GM12801 (cell line): ENCODE results near the gene IZUMO4.

Source experiments
- CTCF ChIP-seq: IDR thresholded peaks from one replicate; pipeline ENCODE4 v1.5.1; 2011; ENCODE audit warnings: control low read depth; ENCODE audit not compliant: insufficient read length; ENCODE audit errors: extremely low read depth

IZUMO4 gene

GRCh38 chr19:2062389-2062729 lies 34.4 kb upstream of the IZUMO4 start:
- no peak for TF ChIP-seq CTCF

- TF ChIP-seq CTCF, result no peak
Observed at GRCh38 chr19:2062770-2063169, 33.9 kb upstream of the IZUMO4 start.

GRCh38 chr19:2063824-2064223 lies 32.9 kb upstream of the IZUMO4 start:
- TF ChIP-seq CTCF, result no peak

GRCh38 chr19:2064395-2064787 lies 32.3 kb upstream of the IZUMO4 start:
- no peak for TF ChIP-seq CTCF

GRCh38 chr19:2064788-2065524 lies 31.8 kb upstream of the IZUMO4 start:
- TF ChIP-seq CTCF, result no peak

GRCh38 chr19:2070436-2070827 lies 26.3 kb upstream of the IZUMO4 start:
- TF ChIP-seq CTCF, result no peak

- no peak for TF ChIP-seq CTCF
Observed at GRCh38 chr19:2070986-2071673, 25.6 kb upstream of the IZUMO4 start.
